Measurements from ENCODE around the gene CPB2.

The CPB2 gene

DNA sequence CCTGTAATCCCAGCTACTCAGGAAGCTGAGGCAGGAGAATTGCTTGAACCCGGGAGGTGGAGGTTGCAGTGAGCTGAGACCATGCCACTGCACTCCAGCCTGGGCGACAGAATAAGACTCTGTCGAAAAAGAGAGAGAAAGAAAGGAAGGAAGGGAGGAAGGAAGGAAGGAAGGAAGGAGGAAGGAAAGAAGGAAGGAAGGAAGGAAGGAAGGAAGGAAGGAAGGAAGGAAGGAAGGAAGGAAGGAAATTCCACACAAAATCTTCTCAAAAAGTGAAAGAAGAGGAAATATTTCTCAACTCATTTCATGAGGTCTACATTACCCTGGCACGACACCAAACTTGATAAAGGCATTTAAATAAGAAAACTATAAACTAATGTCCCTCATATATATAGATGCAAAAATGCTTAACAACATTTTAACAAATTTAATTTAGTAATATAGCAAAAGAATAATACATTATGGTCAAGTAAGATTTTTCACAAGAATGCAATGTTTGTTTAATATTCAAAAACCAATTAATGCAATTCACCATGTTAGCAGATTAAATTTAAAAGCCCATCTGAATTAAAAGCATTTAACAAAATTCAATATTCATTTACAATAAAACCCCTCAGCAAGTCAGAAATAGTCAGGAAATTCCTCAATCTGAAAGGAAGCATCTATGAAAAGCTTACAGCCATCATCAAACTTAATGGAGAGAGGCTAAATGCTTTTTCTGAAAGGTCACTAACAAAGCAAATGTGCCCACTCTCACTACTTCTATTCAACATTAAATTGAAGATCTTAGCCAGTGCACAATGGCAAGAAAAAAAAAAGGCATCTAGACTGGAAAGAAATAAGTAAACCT, 12.0 kb upstream of the CPB2 start:
- H3K27me3 Mint-ChIP-seq = peaks cover 11% of the 10 kb centered on the region
- H3K4me1 Mint-ChIP-seq = peaks cover 10% of the 10 kb centered on the region
- ATAC-seq = no peak
- no peak for DNase-seq
- no peak overlapping the region for H3K4me3 Mint-ChIP-seq
- H3K27ac Mint-ChIP-seq = no peak overlapping the region
- no peaks in the 10 kb centered on the region for H3K9me3 Mint-ChIP-seq

DNA sequence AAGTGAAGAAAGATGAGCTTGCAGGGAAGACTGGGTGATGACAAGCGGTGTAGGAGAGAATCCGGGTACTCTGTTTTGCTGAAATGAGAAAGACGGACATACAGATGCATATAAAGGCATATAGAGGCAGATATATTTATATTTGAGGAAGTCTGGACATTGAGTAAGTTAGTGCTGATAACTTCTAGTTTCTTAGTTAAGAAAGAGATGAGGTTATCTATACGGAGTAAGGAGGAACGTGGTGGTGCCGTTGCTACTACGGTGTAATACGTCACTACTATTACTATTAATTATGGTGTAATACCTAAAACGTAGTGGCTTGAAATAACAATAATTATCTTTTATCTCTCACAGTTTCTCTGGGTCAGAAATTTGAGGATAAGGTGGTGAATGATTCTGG, 9.8 kb upstream of the CPB2 start:
- H3K9me3 Mint-ChIP-seq = no peaks in the 10 kb centered on the region
- H3K27ac Mint-ChIP-seq = no peak overlapping the region
- no peak for DNase-seq

DNA sequence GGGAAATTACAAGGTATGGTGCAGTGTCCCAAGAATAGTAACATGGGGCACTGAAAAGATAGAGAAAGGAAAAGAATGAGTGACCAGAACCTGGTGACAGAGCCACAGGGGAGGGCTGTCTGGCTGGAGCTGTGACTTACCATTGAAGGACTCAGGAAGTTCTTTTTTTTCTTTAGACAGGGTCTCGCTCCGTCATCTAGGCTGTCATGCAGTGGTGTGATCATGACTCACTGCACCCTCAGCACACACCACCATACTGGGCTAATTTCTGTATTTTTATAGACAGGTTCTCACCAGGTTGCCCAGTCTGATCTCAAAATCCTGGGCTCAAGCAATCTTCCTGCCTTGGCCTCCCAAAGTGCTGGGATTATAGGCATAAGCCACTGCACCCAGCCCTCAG, 8.8 kb upstream of the CPB2 start:
- Mint-ChIP-seq H3K4me1 (no peaks in the 10 kb centered on the region), H3K4me3 (no peak overlapping the region), H3K27ac (no peak overlapping the region), H3K27me3 (peaks cover 25% of the 10 kb centered on the region), H3K9me3 (no peaks in the 10 kb centered on the region)
- DNase-seq = no peak
- ATAC-seq = no peak

More for the DNA sequence above, 9.8 kb upstream of the CPB2 start:
- no peak overlapping the region for H3K4me3 Mint-ChIP-seq
- H3K27me3 Mint-ChIP-seq = peaks cover 19% of the 10 kb centered on the region
- ATAC-seq = no peak
- peaks cover 3% of the 10 kb centered on the region for H3K4me1 Mint-ChIP-seq

DNA sequence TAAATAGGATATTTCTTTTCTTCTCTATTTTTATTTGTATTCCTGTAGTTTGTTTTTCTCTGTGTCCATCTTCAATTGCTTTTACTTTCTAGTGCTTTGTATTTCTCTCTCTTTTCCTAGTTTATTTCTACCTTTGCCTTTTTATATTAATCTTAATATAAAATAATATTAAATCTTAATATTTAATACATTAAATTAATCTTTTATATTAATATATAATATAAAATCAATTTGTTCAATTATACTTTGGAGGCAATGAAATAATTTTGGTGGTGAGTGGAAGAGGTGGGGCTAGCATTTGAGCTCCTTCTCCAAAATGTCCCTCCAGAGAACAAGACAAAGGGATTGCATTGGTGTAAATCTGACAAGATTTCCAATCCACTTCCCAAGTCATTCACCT, 6.3 kb upstream of the CPB2 start:
- H3K27me3 Mint-ChIP-seq = peaks cover 33% of the 10 kb centered on the region
- H3K4me1 Mint-ChIP-seq = peaks cover 11% of the 10 kb centered on the region
- no peak for ATAC-seq
- H3K27ac Mint-ChIP-seq = no peak overlapping the region
- no peak overlapping the region for H3K4me3 Mint-ChIP-seq
- H3K9me3 Mint-ChIP-seq = no peaks in the 10 kb centered on the region
- no peak for DNase-seq

DNA sequence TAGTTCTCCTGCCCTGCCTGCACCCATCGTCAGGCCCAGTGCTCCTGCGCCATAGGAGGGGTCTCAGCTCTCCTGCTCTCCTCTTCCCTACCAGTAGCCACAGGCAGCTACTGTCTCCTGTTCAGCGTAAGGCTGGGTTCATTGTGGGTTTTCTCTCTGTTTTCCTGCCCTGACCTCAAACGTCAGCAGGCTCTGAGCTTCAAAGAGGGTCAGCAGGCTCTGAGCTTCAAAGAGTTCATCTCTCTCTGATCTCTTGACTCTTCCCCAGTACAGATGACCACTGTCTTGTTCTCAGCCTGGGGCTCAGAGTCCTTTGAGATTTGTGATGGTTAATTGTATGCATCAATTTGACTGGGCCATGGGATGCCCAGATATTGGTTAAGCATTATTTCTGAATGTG, 4.6 kb upstream of the CPB2 start:
- peaks cover 33% of the 10 kb centered on the region for H3K27me3 Mint-ChIP-seq
- no peaks in the 10 kb centered on the region for H3K9me3 Mint-ChIP-seq
- H3K4me3 Mint-ChIP-seq = no peak overlapping the region
- DNase-seq = no peak
- ATAC-seq = no peak
- peak overlapping the region in 1 of 2 donors; percentile 20 for H3K27ac Mint-ChIP-seq
- H3K4me1 Mint-ChIP-seq = peaks cover 11% of the 10 kb centered on the region

DNA sequence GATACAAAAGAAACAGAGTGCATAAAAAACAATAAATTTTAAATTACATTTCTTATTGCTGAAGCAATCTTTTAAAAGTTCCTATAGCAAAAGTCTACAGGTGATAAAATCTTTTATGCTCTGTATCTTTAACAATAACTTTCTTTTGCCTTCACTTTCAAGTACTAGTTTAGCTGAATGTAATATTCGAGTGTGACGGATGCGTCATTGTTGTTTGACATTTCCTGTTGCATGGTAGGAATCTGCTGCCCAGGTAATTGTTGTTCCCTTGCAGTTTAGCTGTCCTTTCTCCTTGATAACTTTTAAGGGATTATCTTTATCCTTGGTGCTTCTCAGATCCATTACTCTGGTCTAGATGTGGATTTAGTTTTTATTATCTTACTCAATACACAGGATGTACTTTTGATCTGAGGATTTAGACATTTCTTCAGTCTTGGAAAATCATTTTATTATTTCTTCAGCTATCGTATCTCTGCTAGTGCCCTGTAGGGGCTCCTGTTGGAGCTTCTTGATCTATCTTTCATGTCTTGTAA, 2.1 kb upstream of the CPB2 start:
- DNase-seq (no peak), ATAC-seq (no peak)
- Mint-ChIP-seq H3K4me3 (peak overlapping the region; percentile 23 to 33), H3K4me1 (peaks cover 11% of the 10 kb centered on the region), H3K9me3 (no peaks in the 10 kb centered on the region), H3K27me3 (peaks cover 22% of the 10 kb centered on the region), H3K27ac (peak overlapping the region in 1 of 2 donors; percentile 36)

DNA sequence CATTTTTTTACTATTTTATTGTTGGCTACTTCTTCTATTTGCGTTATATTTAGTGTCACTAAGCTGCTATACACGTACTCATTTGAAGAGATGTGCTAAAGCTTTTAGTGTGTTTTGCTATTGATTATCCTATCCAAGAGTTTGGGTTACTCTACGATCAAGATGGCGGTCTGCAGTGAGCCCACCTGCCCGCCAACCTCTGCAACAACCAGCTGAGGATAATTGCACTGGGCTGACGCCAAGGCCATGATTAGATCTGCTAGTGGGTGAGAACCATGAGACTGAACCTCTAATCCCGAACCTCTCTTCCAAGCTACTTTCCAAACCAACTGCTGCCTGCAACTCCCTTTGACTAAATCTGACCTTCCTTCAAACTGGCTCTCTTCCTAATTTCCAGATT, 1.8 kb downstream of the CPB2 start:
- H3K27me3 Mint-ChIP-seq = peaks cover 7% of the 10 kb centered on the region
- no peak for ATAC-seq
- no peak overlapping the region for H3K27ac Mint-ChIP-seq
- no peak for DNase-seq
- H3K4me3 Mint-ChIP-seq = no peak overlapping the region
- no peaks in the 10 kb centered on the region for H3K9me3 Mint-ChIP-seq
- H3K4me1 Mint-ChIP-seq = peaks cover 11% of the 10 kb centered on the region

DNA sequence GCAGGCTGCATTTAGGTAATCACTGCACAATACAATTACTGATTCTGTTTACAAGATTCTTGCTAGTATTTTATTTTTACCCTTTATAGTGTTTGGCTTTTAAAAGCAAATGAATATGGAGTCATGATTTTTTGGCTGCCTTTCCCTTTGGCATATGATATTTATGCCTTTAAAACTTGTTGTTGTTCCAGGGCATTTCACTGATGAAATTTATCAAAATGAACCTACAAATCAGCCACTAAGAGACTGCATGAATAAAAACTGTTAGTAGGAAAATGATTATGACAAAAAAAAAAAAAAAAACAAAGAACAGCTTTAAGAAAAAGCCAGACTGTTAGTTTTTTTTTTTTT, 2.6 kb downstream of the CPB2 start:
- DNase-seq (no peak), ATAC-seq (no peak)
- Mint-ChIP-seq H3K27ac (no peak overlapping the region), H3K27me3 (no peaks in the 10 kb centered on the region), H3K9me3 (no peaks in the 10 kb centered on the region), H3K4me1 (peaks cover 4% of the 10 kb centered on the region), H3K4me3 (no peak overlapping the region)

DNA sequence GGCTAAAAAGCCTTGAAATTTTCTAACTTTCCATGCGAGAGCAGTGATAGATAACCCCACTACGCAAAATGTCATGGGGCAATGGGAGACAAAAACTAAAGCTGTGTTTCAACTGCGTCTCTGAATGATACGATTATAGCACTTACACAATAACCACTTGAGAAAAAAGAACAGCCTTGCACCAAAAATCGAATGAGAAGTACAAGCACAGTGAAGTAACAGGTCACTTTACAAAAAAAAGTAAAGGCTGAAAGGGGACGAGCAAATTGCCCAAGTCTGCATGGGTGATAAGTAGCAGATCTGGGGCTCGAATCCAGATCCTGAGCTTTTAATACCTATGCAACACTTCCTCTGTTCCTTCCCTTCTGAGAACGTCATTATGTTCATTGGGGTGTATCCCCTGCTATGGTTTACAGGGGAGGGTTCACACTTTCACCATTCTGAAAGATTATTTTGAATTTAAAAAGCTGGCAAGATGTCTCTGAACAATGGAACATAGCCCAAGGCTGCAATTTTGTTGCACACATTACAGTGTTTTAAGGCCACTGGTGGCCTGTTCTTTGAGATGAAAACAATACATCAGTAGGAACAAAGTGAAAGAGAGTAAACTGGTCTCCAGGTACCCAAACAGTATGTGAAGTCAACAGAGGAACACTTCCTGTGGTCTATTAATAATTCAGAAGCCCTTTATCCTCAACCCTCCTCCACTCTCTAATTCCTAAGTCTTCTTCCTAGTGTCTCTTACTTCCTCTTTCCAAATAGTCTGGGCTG, 3.2 kb downstream of the CPB2 start:
- Mint-ChIP-seq H3K9me3 (no peaks in the 10 kb centered on the region), H3K4me1 (no peaks in the 10 kb centered on the region), H3K27me3 (no peaks in the 10 kb centered on the region), H3K4me3 (no peak overlapping the region), H3K27ac (no peak overlapping the region)
- DNase-seq (no peak), ATAC-seq (no peak)

DNA sequence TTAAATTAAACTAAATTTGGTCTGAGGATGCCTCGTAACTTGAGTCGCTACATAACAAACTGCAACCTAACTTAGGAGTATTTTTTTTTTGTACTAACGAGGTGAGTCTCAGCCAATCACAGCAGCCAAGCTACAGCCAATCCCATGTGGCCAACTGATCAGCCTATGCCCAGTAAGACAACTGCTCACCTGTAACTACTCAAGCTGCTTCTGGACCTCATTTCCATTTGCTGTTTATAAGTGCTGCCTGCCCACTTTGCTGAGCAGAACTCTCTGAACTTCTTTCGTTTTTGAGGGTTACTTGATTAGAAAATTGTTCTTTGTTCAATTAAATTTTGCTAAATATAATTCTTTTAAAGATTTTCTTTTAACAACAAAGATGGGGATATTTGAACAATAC, 3.8 kb downstream of the CPB2 start:
- Mint-ChIP-seq H3K9me3 (no peaks in the 10 kb centered on the region), H3K27me3 (no peaks in the 10 kb centered on the region), H3K4me3 (no peak overlapping the region), H3K27ac (no peak overlapping the region), H3K4me1 (no peaks in the 10 kb centered on the region)
- no peak for ATAC-seq
- DNase-seq = no peak

DNA sequence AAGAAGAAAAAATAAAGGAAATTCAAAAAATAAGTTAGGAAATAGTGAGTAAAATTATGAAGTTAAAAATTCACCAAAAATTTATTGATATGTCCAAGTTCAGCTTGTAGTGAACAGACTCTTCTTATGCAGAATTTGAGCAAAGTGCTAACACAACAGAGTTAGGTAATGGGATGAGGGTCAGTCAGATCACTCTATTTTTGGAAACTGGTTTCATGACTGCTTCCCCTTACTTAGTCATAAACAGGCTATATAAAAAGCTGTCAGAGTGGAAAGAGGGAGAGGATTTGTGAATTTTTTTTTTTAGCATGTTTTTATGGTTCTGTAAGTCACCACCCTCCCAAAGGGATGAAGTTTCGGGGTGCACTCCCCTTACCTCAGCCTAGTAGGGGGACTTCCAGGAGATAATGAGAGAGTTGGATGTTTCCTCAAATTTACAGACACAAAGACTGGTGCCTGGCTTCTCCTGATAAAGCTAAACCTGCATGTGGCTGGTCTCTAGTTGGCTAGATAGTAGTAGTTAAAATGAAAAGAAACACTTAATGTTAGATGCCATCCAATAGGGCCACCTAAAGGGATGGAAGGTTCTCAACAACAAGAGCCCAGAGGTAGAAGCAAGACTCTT, 4.5 kb downstream of the CPB2 start:
- DNase-seq (no peak), ATAC-seq (no peak)
- no peak overlapping the region for H3K4me3 Mint-ChIP-seq
- no peaks in the 10 kb centered on the region for H3K4me1 Mint-ChIP-seq
- H3K27me3 Mint-ChIP-seq = no peaks in the 10 kb centered on the region
- no peak overlapping the region for H3K27ac Mint-ChIP-seq
- no peaks in the 10 kb centered on the region for H3K9me3 Mint-ChIP-seq

DNA sequence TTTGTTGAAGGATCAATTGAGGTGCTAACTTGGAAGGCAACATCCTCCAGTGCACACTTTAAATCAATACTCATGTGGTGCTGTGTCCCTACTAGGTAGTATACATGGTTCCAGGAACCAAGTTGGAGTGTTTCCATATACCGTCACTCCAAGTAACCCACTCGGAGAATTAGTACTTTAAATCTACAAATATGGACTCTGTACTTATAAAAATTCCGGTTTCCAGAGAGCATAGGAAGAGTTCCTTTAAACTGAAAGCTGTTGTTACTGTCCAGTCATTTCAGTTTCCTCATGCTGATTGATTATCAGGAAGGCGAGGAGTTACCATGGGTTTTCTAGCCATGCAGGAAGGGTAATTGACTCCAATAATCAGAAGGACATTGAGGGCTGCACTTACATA, 7.2 kb downstream of the CPB2 start:
- no peak overlapping the region for H3K4me3 Mint-ChIP-seq
- no peaks in the 10 kb centered on the region for H3K27me3 Mint-ChIP-seq
- H3K9me3 Mint-ChIP-seq = no peaks in the 10 kb centered on the region
- H3K4me1 Mint-ChIP-seq = no peaks in the 10 kb centered on the region
- ATAC-seq = no peak
- no peak for DNase-seq
- H3K27ac Mint-ChIP-seq = no peak overlapping the region

DNA sequence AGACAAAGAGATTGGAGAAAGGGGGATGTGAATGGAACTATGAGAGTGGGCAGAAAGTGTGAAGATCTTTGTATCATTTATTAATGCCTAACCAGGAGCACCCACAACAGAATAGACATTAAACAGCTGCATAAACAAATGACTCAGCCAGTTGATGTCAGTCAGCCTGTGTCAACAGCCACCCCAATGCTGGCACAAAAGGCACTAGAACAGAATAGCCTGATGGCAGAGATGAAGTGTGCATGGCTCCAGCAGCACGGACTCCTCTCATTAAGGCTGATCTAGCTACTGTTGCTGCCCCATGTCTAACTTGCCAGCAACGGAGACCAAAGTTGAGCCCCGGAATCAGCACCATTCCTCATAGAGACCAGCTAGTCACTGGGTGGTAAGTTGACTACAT, 7.8 kb downstream of the CPB2 start:
- Mint-ChIP-seq H3K4me3 (no peak overlapping the region), H3K9me3 (no peaks in the 10 kb centered on the region), H3K27me3 (no peaks in the 10 kb centered on the region), H3K27ac (peak overlapping the region in 1 of 2 donors; percentile 11), H3K4me1 (no peaks in the 10 kb centered on the region)
- no peak for DNase-seq
- ATAC-seq = no peak

DNA sequence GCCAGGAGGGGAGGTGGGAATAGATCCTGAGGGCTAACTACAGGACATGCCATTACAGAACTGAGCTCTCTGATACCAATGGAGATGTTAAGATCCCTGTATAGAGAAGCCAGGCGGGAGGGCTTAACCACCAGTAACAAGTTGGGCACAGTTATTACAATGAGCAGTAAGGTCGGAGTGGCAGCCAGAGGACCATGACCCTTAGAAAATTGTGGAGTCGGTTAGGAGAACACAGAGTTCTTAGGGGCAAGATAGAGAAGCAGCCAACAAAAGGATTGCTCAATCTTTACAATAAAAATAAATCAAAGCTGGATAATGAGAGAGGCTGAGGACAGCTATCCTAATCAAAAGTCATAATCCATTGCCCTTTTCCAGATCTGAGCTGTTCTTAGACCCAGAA, 10.4 kb downstream of the CPB2 start:
- Mint-ChIP-seq H3K4me3 (no peak overlapping the region), H3K4me1 (no peaks in the 10 kb centered on the region), H3K27me3 (no peaks in the 10 kb centered on the region), H3K9me3 (no peaks in the 10 kb centered on the region), H3K27ac (no peak overlapping the region)
- no peak for ATAC-seq
- no peak for DNase-seq

DNA sequence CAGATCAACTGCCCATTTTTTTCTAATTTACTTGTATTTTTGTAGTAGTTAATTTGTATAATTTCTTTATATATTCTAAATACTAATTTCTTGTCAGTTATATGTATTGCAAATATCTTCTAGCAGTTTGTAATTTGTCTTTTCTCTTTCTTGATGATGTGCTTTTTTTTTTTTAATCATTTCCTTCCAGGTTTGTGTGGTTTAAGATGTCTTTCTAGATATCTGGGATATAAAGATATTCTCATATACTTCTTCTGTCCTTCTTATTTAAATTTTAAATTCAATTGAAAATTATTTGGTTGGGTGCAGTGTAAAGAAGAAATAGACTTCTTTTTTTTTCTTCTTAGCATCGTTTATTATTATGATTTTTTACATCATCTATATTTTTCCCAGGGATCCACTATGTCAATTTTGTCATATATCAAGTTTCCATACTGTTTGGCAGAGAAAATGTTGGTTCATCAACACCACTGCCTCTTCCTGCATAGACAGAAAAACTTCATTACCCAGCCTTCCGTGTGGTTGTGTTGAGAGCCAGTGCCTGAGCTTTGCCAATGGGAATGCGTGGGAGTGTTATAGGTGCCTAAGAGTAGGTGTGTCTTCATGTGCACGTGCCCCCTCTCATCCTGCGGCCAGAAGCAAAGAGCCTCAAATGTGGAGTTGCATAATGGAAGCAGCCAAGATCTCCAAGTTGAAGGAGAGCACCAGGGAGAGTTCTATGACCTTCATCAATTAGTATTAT, 15.8 kb downstream of the CPB2 start:
- no peak overlapping the region for H3K4me3 Mint-ChIP-seq
- no peak for DNase-seq
- H3K4me1 Mint-ChIP-seq = no peaks in the 10 kb centered on the region
- H3K9me3 Mint-ChIP-seq = no peaks in the 10 kb centered on the region
- ATAC-seq = no peak
- H3K27ac Mint-ChIP-seq = no peak overlapping the region
- no peaks in the 10 kb centered on the region for H3K27me3 Mint-ChIP-seq

Data from stimulated activated naive CD8-positive, alpha-beta T cell treated with anti-CD3 and anti-CD28 coated beads, Interleukin-15, amount 100 ng/mL, for 72 hours (primary cell).